SK-N-DZ (cell line): ENCODE results near the gene C17orf100.
A peak's percentile ranks its signal among the peaks of the same experiment; 100 is the strongest.
"Not testable (repeated sequence)": the region's sequence is repeated elsewhere in the genome, so short reads cannot be mapped to it uniquely, and the experiment has no call there.

ENCODE experiments used
- DNase-seq: peaks from one replicate; pipeline ENCODE4 v3.0.0-alpha.2; 2015; ENCODE audit warnings: low spot score

C17orf100 gene

GRCh38 chr17:6640536-6641246 is 10.9 kb upstream of the C17orf100 start, which contains the start of the genes KIAA0753 and TXNDC17:
Gene KIAA0753 (minus strand): TSS chr17:6640711. CDS start chr17:6635103, 5,608 bp downstream.
Gene TXNDC17 (plus strand): TSS chr17:6641060. CDS start chr17:6641083, 23 bp downstream.
- peak; percentile 90 for DNase-seq

- DNase-seq, result no peak
Measured at GRCh38 chr17:6641247-6641863, 10.2 kb upstream of the C17orf100 start.

GRCh38 chr17:6642592-6642991 is 9.0 kb upstream of the C17orf100 start:
- no peak for DNase-seq

GRCh38 chr17:6643451-6644125 is 8.0 kb upstream of the C17orf100 start:
- DNase-seq, result no peak

- DNase-seq, result no peak
Measured at GRCh38 chr17:6648181-6648580, 3.4 kb upstream of the C17orf100 start.

- peak; percentile 58 for DNase-seq
Measured at GRCh38 chr17:6651919-6652452, 424 bp downstream of the C17orf100 start.

GRCh38 chr17:6654841-6655731 is 3.5 kb downstream of the C17orf100 start:
- DNase-seq, result peak; percentile 39

- not testable (repeated sequence) for DNase-seq
Measured at GRCh38 chr17:6655732-6656361, 4.3 kb downstream of the C17orf100 start.

GRCh38 chr17:6656797-6657632 is 5.5 kb downstream of the C17orf100 start:
- DNase-seq, result not testable (repeated sequence)

- no peak for DNase-seq
Measured at GRCh38 chr17:6657633-6658287, 6.2 kb downstream of the C17orf100 start.

- DNase-seq, result not testable (repeated sequence)
Measured at GRCh38 chr17:6658411-6658810, 6.8 kb downstream of the C17orf100 start.

- DNase-seq, result no peak
Measured at GRCh38 chr17:6660101-6660500, 8.5 kb downstream of the C17orf100 start.

- DNase-seq, result no peak
Measured at GRCh38 chr17:6660805-6661463, 9.4 kb downstream of the C17orf100 start.

- DNase-seq, result no peak
Measured at GRCh38 chr17:6661464-6661848, 9.9 kb downstream of the C17orf100 start.

GRCh38 chr17:6663200-6663599 is 11.6 kb downstream of the C17orf100 start:
- not testable (repeated sequence) for DNase-seq

- DNase-seq, result peak; percentile 74
Measured at GRCh38 chr17:6666077-6666521, 14.5 kb downstream of the C17orf100 start.

- no peak for DNase-seq
Measured at GRCh38 chr17:6666557-6666956, 15.0 kb downstream of the C17orf100 start.

- no peak for DNase-seq
Measured at GRCh38 chr17:6667516-6667915, 16.0 kb downstream of the C17orf100 start.

- DNase-seq, result no peak
Measured at GRCh38 chr17:6668219-6668618, 16.7 kb downstream of the C17orf100 start.
